ENCODE measurements around the gene PKNOX2.

GRCh38 chr11:125180413-125181305 lies 16.1 kb downstream of the PKNOX2 start:
- TF ChIP-seq, protein P1, sequence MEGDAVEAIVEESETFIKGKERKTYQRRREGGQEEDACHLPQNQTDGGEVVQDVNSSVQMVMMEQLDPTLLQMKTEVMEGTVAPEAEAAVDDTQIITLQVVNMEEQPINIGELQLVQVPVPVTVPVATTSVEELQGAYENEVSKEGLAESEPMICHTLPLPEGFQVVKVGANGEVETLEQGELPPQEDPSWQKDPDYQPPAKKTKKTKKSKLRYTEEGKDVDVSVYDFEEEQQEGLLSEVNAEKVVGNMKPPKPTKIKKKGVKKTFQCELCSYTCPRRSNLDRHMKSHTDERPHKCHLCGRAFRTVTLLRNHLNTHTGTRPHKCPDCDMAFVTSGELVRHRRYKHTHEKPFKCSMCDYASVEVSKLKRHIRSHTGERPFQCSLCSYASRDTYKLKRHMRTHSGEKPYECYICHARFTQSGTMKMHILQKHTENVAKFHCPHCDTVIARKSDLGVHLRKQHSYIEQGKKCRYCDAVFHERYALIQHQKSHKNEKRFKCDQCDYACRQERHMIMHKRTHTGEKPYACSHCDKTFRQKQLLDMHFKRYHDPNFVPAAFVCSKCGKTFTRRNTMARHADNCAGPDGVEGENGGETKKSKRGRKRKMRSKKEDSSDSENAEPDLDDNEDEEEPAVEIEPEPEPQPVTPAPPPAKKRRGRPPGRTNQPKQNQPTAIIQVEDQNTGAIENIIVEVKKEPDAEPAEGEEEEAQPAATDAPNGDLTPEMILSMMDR (IDR thresholded peaks at IDR 0.05) = no peak
- TF ChIP-seq, protein P2, sequence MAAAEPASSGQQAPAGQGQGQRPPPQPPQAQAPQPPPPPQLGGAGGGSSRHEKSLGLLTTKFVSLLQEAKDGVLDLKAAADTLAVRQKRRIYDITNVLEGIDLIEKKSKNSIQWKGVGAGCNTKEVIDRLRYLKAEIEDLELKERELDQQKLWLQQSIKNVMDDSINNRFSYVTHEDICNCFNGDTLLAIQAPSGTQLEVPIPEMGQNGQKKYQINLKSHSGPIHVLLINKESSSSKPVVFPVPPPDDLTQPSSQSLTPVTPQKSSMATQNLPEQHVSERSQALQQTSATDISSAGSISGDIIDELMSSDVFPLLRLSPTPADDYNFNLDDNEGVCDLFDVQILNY (CRISPR knock-in tag; IDR thresholded peaks at IDR 0.05) = no peak
- TF ChIP-seq CREM (CRISPR knock-in tag; IDR thresholded peaks at IDR 0.05) = no peak
- TF ChIP-seq NR2C2 (CRISPR knock-in tag; IDR thresholded peaks at IDR 0.05) = no peak
- TF ChIP-seq FOXP1 (CRISPR knock-in tag; IDR thresholded peaks at IDR 0.05; ENCODE audit: borderline replicate concordance) = no peak
- TF ChIP-seq MYBL2 (CRISPR knock-in tag; IDR thresholded peaks at IDR 0.05) = no peak
- no peak for TF ChIP-seq PRDM15 (CRISPR knock-in tag; IDR thresholded peaks at IDR 0.05)
- no peak for TF ChIP-seq FOXK1 (CRISPR knock-in tag; IDR thresholded peaks at IDR 0.05)
- TF ChIP-seq, protein P3, sequence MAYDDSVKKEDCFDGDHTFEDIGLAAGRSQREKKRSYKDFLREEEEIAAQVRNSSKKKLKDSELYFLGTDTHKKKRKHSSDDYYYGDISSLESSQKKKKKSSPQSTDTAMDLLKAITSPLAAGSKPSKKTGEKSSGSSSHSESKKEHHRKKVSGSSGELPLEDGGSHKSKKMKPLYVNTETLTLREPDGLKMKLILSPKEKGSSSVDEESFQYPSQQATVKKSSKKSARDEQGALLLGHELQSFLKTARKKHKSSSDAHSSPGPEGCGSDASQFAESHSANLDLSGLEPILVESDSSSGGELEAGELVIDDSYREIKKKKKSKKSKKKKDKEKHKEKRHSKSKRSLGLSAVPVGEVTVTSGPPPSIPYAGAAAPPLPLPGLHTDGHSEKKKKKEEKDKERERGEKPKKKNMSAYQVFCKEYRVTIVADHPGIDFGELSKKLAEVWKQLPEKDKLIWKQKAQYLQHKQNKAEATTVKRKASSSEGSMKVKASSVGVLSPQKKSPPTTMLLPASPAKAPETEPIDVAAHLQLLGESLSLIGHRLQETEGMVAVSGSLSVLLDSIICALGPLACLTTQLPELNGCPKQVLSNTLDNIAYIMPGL (CRISPR knock-in tag; IDR thresholded peaks at IDR 0.05) = no peak
- TF ChIP-seq, protein P4, sequence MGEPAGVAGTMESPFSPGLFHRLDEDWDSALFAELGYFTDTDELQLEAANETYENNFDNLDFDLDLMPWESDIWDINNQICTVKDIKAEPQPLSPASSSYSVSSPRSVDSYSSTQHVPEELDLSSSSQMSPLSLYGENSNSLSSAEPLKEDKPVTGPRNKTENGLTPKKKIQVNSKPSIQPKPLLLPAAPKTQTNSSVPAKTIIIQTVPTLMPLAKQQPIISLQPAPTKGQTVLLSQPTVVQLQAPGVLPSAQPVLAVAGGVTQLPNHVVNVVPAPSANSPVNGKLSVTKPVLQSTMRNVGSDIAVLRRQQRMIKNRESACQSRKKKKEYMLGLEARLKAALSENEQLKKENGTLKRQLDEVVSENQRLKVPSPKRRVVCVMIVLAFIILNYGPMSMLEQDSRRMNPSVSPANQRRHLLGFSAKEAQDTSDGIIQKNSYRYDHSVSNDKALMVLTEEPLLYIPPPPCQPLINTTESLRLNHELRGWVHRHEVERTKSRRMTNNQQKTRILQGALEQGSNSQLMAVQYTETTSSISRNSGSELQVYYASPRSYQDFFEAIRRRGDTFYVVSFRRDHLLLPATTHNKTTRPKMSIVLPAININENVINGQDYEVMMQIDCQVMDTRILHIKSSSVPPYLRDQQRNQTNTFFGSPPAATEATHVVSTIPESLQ (CRISPR knock-in tag; IDR thresholded peaks at IDR 0.05) = no peak
- TF ChIP-seq ZNF121 (CRISPR knock-in tag; IDR thresholded peaks at IDR 0.05) = no peak
- TF ChIP-seq TEAD4 (CRISPR knock-in tag; IDR thresholded peaks at IDR 0.05) = no peak
- TF ChIP-seq, protein P5, sequence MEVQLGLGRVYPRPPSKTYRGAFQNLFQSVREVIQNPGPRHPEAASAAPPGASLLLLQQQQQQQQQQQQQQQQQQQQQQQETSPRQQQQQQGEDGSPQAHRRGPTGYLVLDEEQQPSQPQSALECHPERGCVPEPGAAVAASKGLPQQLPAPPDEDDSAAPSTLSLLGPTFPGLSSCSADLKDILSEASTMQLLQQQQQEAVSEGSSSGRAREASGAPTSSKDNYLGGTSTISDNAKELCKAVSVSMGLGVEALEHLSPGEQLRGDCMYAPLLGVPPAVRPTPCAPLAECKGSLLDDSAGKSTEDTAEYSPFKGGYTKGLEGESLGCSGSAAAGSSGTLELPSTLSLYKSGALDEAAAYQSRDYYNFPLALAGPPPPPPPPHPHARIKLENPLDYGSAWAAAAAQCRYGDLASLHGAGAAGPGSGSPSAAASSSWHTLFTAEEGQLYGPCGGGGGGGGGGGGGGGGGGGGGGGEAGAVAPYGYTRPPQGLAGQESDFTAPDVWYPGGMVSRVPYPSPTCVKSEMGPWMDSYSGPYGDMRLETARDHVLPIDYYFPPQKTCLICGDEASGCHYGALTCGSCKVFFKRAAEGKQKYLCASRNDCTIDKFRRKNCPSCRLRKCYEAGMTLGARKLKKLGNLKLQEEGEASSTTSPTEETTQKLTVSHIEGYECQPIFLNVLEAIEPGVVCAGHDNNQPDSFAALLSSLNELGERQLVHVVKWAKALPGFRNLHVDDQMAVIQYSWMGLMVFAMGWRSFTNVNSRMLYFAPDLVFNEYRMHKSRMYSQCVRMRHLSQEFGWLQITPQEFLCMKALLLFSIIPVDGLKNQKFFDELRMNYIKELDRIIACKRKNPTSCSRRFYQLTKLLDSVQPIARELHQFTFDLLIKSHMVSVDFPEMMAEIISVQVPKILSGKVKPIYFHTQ (CRISPR knock-in tag; IDR thresholded peaks at IDR 0.05) = no peak

Data from WTC11 (cell line).